Effector CD8-positive, alpha-beta T cell (primary cell): ENCODE data around the gene CERS3.

Experiments
- DNase-seq: peaks from one replicate; lab custom pipeline; 2025; lab: John Stamatoyannopoulos, UW

Gene CERS3

GRCh38 chr15:100529556-100529955 lies 806 bp upstream of the CERS3 start:
- no peak for DNase-seq

- DNase-seq, result no peak
These were observed 2.7 kb downstream of the CERS3 start for GRCh38 chr15:100526027-100526481.

GRCh38 chr15:100525436-100525835 lies 3.3 kb downstream of the CERS3 start:
- no peak for DNase-seq

- DNase-seq, result no peak
These were observed 4.4 kb downstream of the CERS3 start for GRCh38 chr15:100524326-100524725.

GRCh38 chr15:100521907-100522306 lies 6.8 kb downstream of the CERS3 start:
- DNase-seq, result no peak

- no peak for DNase-seq
These were observed 8.4 kb downstream of the CERS3 start for GRCh38 chr15:100520132-100520921.

GRCh38 chr15:100517846-100518245 lies 10.9 kb downstream of the CERS3 start:
- DNase-seq, result no peak

GRCh38 chr15:100516643-100517512 lies 11.9 kb downstream of the CERS3 start:
- no peak for DNase-seq

- DNase-seq, result no peak
These were observed 13.0 kb downstream of the CERS3 start for GRCh38 chr15:100515758-100516157.

- DNase-seq, result no peak
These were observed 20.0 kb downstream of the CERS3 start for GRCh38 chr15:100508641-100509300.

- no peak for DNase-seq
These were observed 26.1 kb downstream of the CERS3 start for GRCh38 chr15:100502651-100503050.

GRCh38 chr15:100501117-100501516 lies 27.6 kb downstream of the CERS3 start:
- no peak for DNase-seq

GRCh38 chr15:100500226-100500990 lies 28.3 kb downstream of the CERS3 start:
- DNase-seq, result no peak

GRCh38 chr15:100495861-100496260 lies 32.9 kb downstream of the CERS3 start:
- no peak for DNase-seq

GRCh38 chr15:100493213-100493612 lies 35.5 kb downstream of the CERS3 start:
- no peak for DNase-seq

GRCh38 chr15:100484443-100484842 lies 44.3 kb downstream of the CERS3 start:
- DNase-seq, result no peak

GRCh38 chr15:100483370-100483769 lies 45.4 kb downstream of the CERS3 start:
- DNase-seq, result no peak

GRCh38 chr15:100476805-100477204 lies 51.9 kb downstream of the CERS3 start:
- DNase-seq, result no peak

- DNase-seq, result no peak
These were observed 56.0 kb downstream of the CERS3 start for GRCh38 chr15:100472736-100473135.

- no peak for DNase-seq
These were observed 56.8 kb downstream of the CERS3 start for GRCh38 chr15:100471933-100472332.

- DNase-seq, result no peak
These were observed 60.5 kb downstream of the CERS3 start for GRCh38 chr15:100468285-100468684.

GRCh38 chr15:100466073-100466472 lies 62.7 kb downstream of the CERS3 start:
- no peak for DNase-seq
